HL-60/S4 (cell line): ENCODE measurements around the gene ZC3H7B.

ENCODE experiments used
- in situ Hi-C: fragments of 300-500 bp; cut with MboI; formaldehyde crosslinking; loops from 2 replicates; pipeline ENCODE4 v1.14.3; 2022; ENCODE audit warnings: low sequenced_read_pairs

The ZC3H7B gene

GRCh38 chr22:41352058-41352457 is 50.7 kb downstream of the ZC3H7B start:
- in situ Hi-C loops = no loop called here

- in situ Hi-C loops = no loop called here
These were observed 52.7 kb downstream of the ZC3H7B start for GRCh38 chr22:41353862-41354575.

- in situ Hi-C loops = no loop called here
These were observed 53.7 kb downstream of the ZC3H7B start for GRCh38 chr22:41354979-41355378.

- in situ Hi-C loops = no loop called here
These were observed 54.6 kb downstream of the ZC3H7B start for GRCh38 chr22:41355895-41356294.

GRCh38 chr22:41356430-41357028 is 55.2 kb downstream of the ZC3H7B start:
- in situ Hi-C loops = no loop called here

GRCh38 chr22:41357191-41357590 is 55.9 kb downstream of the ZC3H7B start:
- in situ Hi-C loops = no loop called here

- in situ Hi-C loops = no loop called here
These were observed 57.6 kb downstream of the ZC3H7B start for GRCh38 chr22:41358927-41359326.

GRCh38 chr22:41359376-41359775 is 58.1 kb downstream of the ZC3H7B start:
- in situ Hi-C loops = no loop called here

- in situ Hi-C loops = no loop called here
These were observed 58.8 kb downstream of the ZC3H7B start for GRCh38 chr22:41360126-41360525.

- in situ Hi-C loops = no loop called here
These were observed 60.5 kb downstream of the ZC3H7B start for GRCh38 chr22:41361716-41362310.

- in situ Hi-C loops = no loop called here
These were observed 61.3 kb downstream of the ZC3H7B start for GRCh38 chr22:41362615-41363014.

GRCh38 chr22:41364233-41364632 is 62.9 kb downstream of the ZC3H7B start:
- in situ Hi-C loops = no loop called here

GRCh38 chr22:41364955-41365354 is 63.6 kb downstream of the ZC3H7B start:
- in situ Hi-C loops = no loop called here

GRCh38 chr22:41365425-41365824 is 64.1 kb downstream of the ZC3H7B start:
- in situ Hi-C loops = no loop called here

GRCh38 chr22:41366323-41367029 is 65.2 kb downstream of the ZC3H7B start:
- in situ Hi-C loops = no loop called here

- in situ Hi-C loops = no loop called here
These were observed 65.8 kb downstream of the ZC3H7B start for GRCh38 chr22:41367039-41367679.

- in situ Hi-C loops = no loop called here
These were observed 66.6 kb downstream of the ZC3H7B start for GRCh38 chr22:41367680-41368542.

GRCh38 chr22:41368543-41369423 is 67.5 kb downstream of the ZC3H7B start:
- in situ Hi-C loops = no loop called here

GRCh38 chr22:41369424-41369745 is 68.1 kb downstream of the ZC3H7B start:
- in situ Hi-C loops = no loop called here
